Endothelial cell of umbilical vein (primary cell): ENCODE data around the gene DMD. TPM values are rescaled to one million over a fixed set of nuclear protein-coding genes. Genes with fewer than 3 reads are reported as not detected.

Source experiments
- BruUV-seq: library from RNA; stranded (reverse); fragments of 400-500 nt; replicated peaks from 2 replicates; lab custom pipeline; 2021; lab: Mats Ljungman, UMichigan
- CTCF ChIA-PET: fragments of 300-600, 350-600 bp; sonication (Branson Sonifier 250); formaldehyde crosslinking; loops from one replicate; lab custom pipeline; 2021; ENCODE audit warnings: antibody characterized with exemption, inconsistent platforms; lab: Charles Lee
- POLR2A ChIA-PET: fragments of 300-600, 350-600 bp; sonication (Branson Sonifier 250); formaldehyde crosslinking; loops from one replicate; lab custom pipeline; 2021; ENCODE audit warnings: antibody characterized with exemption, inconsistent platforms; lab: Charles Lee
- DNase-seq: peaks from one replicate; pipeline ENCODE4 v3.0.0-alpha.2; 2011; ENCODE audit warnings: low read depth, low spot score
- FAIRE-seq: peaks from 2 replicates; lab custom pipeline; 2011; peaks lifted over from hg19 to GRCh38; lab: Jason Lieb, UNC
- H2AFZ ChIP-seq: 2 replicates; pipeline ENCODE4 v1.6.0; 2012; ENCODE audit warnings: low read depth, low read length, control low read depth, inconsistent platforms
- H3K27ac ChIP-seq: 2 replicates; pipeline ENCODE4 v1.5.1; 2011; ENCODE audit warnings: low read depth, mild to moderate bottlenecking, control low read depth, low read length, moderate library complexity; ENCODE audit not compliant: insufficient read depth
- H3K27me3 ChIP-seq, 2 experiments: 2 replicates each; pipeline versions ENCODE4 v1.6.0 to v1.6.1; 2011; ENCODE audit warnings: low read length in 2 of 2, mixed read lengths in 1 of 2; ENCODE audit not compliant: control insufficient read depth in 2 of 2, insufficient read depth in 2 of 2
- H3K36me3 ChIP-seq, 2 experiments: 2 replicates in 1 of 2; 3 replicates in 1 of 2; pipeline ENCODE4 v1.5.1; 2011; ENCODE audit warnings: low read length in 2 of 2, mild to moderate bottlenecking in 1 of 2, moderate library complexity in 1 of 2; ENCODE audit not compliant: control insufficient read depth in 2 of 2, insufficient read depth in 2 of 2; ENCODE audit errors: extremely low read depth in 1 of 2
- H3K4me1 ChIP-seq: 3 replicates; pipeline ENCODE4 v1.5.1; 2011; ENCODE audit warnings: mild to moderate bottlenecking, low read length; ENCODE audit not compliant: control insufficient read depth, insufficient read depth; ENCODE audit errors: extremely low read depth
- H3K4me2 ChIP-seq: 2 replicates; pipeline ENCODE4 v1.6.1; 2011; ENCODE audit warnings: low read length, control low read depth, mixed read lengths; ENCODE audit not compliant: insufficient read depth
- H3K4me3 ChIP-seq, 3 experiments: fragments of 200-600 bp in 1 of 3; sonication (generic), shearing (Covaris generic) in 1 of 3; replicated peaks in 1 of 3; 2 replicates each; pipeline ENCODE4 v1.5.1; 2011 to 2016; ENCODE audit warnings: control low read depth in 3 of 3, low read length in 3 of 3, mild to moderate bottlenecking in 2 of 3, inconsistent platforms in 1 of 3, low read depth in 1 of 3, moderate library complexity in 1 of 3; ENCODE audit not compliant: insufficient read depth in 1 of 3
- H3K79me2 ChIP-seq: 2 replicates; pipeline ENCODE4 v1.6.0; 2012; ENCODE audit warnings: low read length, inconsistent platforms; ENCODE audit not compliant: control insufficient read depth, insufficient read depth
- H3K9ac ChIP-seq: replicated peaks from 2 replicates; pipeline ENCODE3; 2011; ENCODE audit warnings: low read length, control low read depth; ENCODE audit not compliant: insufficient read depth; ENCODE audit errors: extremely low read depth
- H3K9me1 ChIP-seq: replicated peaks from 3 replicates; pipeline ENCODE4 v1.6.0; 2011; ENCODE audit warnings: mild to moderate bottlenecking, low read length; ENCODE audit not compliant: control insufficient read depth, insufficient read depth; ENCODE audit errors: extremely low read depth
- H3K9me3 ChIP-seq: replicated peaks from 2 replicates; pipeline ENCODE4 v1.5.1; 2012; ENCODE audit warnings: low read length, inconsistent platforms; ENCODE audit not compliant: control insufficient read depth, insufficient read depth
- H4K20me1 ChIP-seq: replicated peaks from 2 replicates; pipeline ENCODE3; 2011; ENCODE audit warnings: mild to moderate bottlenecking, low read length; ENCODE audit not compliant: control insufficient read depth, insufficient read depth; ENCODE audit errors: extremely low read depth
- EZH2 ChIP-seq: IDR thresholded peaks from 2 replicates; pipeline ENCODE4 v1.6.1; 2012; ENCODE audit warnings: borderline replicate concordance, low read depth, mild to moderate bottlenecking, moderate library complexity, low read length, inconsistent platforms; ENCODE audit not compliant: severe bottlenecking
- FOS ChIP-seq: IDR thresholded peaks from 2 replicates; pipeline ENCODE4 v1.6.1; 2011; ENCODE audit warnings: mild to moderate bottlenecking, low read length, moderate library complexity, borderline replicate concordance; ENCODE audit not compliant: insufficient read depth
- GATA2 ChIP-seq: IDR thresholded peaks from 2 replicates; pipeline ENCODE4 v1.7.0; 2011; ENCODE audit warnings: low read depth, mild to moderate bottlenecking, moderate library complexity, mixed read lengths, low read length; ENCODE audit not compliant: insufficient read length, insufficient read depth
- JUN ChIP-seq: IDR thresholded peaks from 2 replicates; pipeline ENCODE4 v1.6.1; 2011; ENCODE audit warnings: borderline replicate concordance, low read depth; ENCODE audit not compliant: insufficient read length, insufficient read depth
- MYC ChIP-seq: IDR thresholded peaks from one replicate; pipeline ENCODE4 v1.6.1; 2011; ENCODE audit warnings: mild to moderate bottlenecking, low read depth, low read length
- POLR2A ChIP-seq: IDR thresholded peaks from 2 replicates; pipeline ENCODE4 v1.6.1; 2012; ENCODE audit warnings: low read depth, mild to moderate bottlenecking, control low read depth, low read length
- POLR2AphosphoS5 ChIP-seq: IDR thresholded peaks from 2 replicates; pipeline ENCODE4 v1.6.1; 2012; ENCODE audit warnings: low read depth, mild to moderate bottlenecking, control low read depth, low read length, moderate library complexity; ENCODE audit not compliant: insufficient read depth
- dilution Hi-C: fragments of 300-500 bp; cut with MboI; formaldehyde crosslinking; loops from one replicate; pipeline ENCODE4 v1.15.0; 2019; ENCODE audit warnings: low sequenced_read_pairs; ENCODE audit not compliant: extremely low pct_ligation_motif_present
- intact Hi-C: fragments of 100-400 bp; cut with micrococcal nuclease; formaldehyde crosslinking; loops from one replicate; pipeline ENCODE4 v1.10.0; 2022
- polyA plus RNA-seq, 4 experiments: library from polyadenylated mRNA; depleted of rRNA in 3 of 4; stranded (reverse) in 3 of 4; unstranded in 1 of 4; fragments of >200 nt; gene quantifications; 2 replicates each; pipeline versions ENCODE4 v1.2.1 to v1.2.3, GENCODE V29; 2011 to 2012; ENCODE audit warnings: missing spikeins in 1 of 4
- total RNA-seq: library from RNA; stranded (reverse); gene quantifications from 2 replicates; pipeline ENCODE4 v1.2.3, GENCODE V29; 2021
- TF ChIP-seq, protein P1 (sequence below): IDR thresholded peaks from 2 replicates; pipeline ENCODE4 v1.6.1; 2011; ENCODE audit not compliant: insufficient read depth, insufficient read length
- TF ChIP-seq, protein P2 (sequence below), 2 donors: IDR thresholded peaks; 1 replicate in 1 of 2; 2 replicates in 1 of 2; pipeline ENCODE4 v1.5.1; 2011; ENCODE audit warnings: low read length in 2 of 2, mild to moderate bottlenecking in 2 of 2, moderate library complexity in 2 of 2, control low read depth in 1 of 2, inconsistent platforms in 1 of 2, low read depth in 1 of 2; ENCODE audit not compliant: insufficient read depth in 1 of 2; ENCODE audit errors: extremely low read depth in 1 of 2

Gene DMD
- total and polyA plus RNA-seq, 2 donors (not counting 3 experiments of a cell fraction or from before 2014, with no cell fraction given): 7.3 to 9.0 TPM

DNA sequence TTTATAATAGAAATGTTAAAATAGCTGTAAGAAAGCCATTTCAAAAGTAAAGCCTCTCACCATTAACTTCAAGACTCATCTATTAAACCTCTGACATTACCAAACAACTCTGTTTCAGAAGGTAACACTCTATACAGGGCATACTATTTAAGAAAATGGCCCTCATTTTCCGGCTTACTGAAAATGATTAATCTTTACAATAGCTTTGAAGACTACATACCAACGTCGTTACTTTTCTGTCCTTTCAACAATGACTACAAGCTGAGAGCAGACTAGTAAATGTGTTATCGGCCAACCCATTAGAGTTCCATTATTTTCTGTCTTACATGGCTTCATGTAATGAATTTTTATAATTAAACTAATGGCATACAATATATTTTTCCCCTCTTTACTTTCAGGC lies 1545.9 kb downstream of the DMD start:
- dilution Hi-C loops: no loop called here
- no peaks in the 10 kb centered on the region for H3K9me1 ChIP-seq

More for the DNA sequence above, 1545.9 kb downstream of the DMD start:
- no peak overlapping the region for H3K4me2 ChIP-seq
- H2AFZ ChIP-seq: no peak overlapping the region
- intact Hi-C loops: no loop called here
- H3K9me3 ChIP-seq: no peaks in the 10 kb centered on the region
- H3K9ac ChIP-seq: no peak overlapping the region
- no peak for FAIRE-seq
- H3K27ac ChIP-seq: no peak overlapping the region
- no peaks in the 10 kb centered on the region for H3K79me2 ChIP-seq
- H3K4me1 ChIP-seq: peaks cover 2% of the 10 kb centered on the region
- no peak for DNase-seq
- H3K4me3 ChIP-seq: no peak overlapping the region
- no TSS peak for BruUV-seq
- H3K27me3 ChIP-seq: no peaks in the 10 kb centered on the region
- TF ChIP-seq POLR2AphosphoS5 (no peak), JUN (no peak), FOS (no peak), EZH2 (no peak), POLR2A (no peak), GATA2 (no peak), MYC (no peak)
- TF ChIP-seq, protein P1, sequence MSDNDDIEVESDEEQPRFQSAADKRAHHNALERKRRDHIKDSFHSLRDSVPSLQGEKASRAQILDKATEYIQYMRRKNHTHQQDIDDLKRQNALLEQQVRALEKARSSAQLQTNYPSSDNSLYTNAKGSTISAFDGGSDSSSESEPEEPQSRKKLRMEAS: no peak
- TF ChIP-seq, protein P2, sequence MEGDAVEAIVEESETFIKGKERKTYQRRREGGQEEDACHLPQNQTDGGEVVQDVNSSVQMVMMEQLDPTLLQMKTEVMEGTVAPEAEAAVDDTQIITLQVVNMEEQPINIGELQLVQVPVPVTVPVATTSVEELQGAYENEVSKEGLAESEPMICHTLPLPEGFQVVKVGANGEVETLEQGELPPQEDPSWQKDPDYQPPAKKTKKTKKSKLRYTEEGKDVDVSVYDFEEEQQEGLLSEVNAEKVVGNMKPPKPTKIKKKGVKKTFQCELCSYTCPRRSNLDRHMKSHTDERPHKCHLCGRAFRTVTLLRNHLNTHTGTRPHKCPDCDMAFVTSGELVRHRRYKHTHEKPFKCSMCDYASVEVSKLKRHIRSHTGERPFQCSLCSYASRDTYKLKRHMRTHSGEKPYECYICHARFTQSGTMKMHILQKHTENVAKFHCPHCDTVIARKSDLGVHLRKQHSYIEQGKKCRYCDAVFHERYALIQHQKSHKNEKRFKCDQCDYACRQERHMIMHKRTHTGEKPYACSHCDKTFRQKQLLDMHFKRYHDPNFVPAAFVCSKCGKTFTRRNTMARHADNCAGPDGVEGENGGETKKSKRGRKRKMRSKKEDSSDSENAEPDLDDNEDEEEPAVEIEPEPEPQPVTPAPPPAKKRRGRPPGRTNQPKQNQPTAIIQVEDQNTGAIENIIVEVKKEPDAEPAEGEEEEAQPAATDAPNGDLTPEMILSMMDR (IDR thresholded peaks at IDR 0.05; ENCODE audit: extremely low read depth in 1 of 2, insufficient read depth in 1 of 2, low read depth in 1 of 2, low read length in 2 of 2): no peak
- H4K20me1 ChIP-seq: no peaks in the 10 kb centered on the region
- CTCF ChIA-PET: interaction anchor here (1.3 kb wide), 1 partner anchor 9 kb away, joined by 3 read pairs; no protein-coding TSS in a partner anchor
- no peaks in the 10 kb centered on the region for H3K36me3 ChIP-seq
- POLR2A ChIA-PET: no interaction called here
